HEK293T (cell line): ENCODE data around the gene TMCC2.

Experiments
- BHLHE40 ChIP-seq: fragments of 450-650 bp; IDR thresholded peaks from 2 replicates; pipeline ENCODE4 v1.6.1; 2016; ENCODE audit warnings: mild to moderate bottlenecking, moderate library complexity, borderline replicate concordance
- ELF4 ChIP-seq: fragments of 450-650 bp; IDR thresholded peaks from 2 replicates; pipeline ENCODE4 v1.6.1; 2017; ENCODE audit warnings: antibody characterized with exemption
- FOXA1 ChIP-seq: fragments of 450-650 bp; IDR thresholded peaks from 2 replicates; pipeline ENCODE4 v1.6.1; 2016; ENCODE audit warnings: mild to moderate bottlenecking
- FOXK2 ChIP-seq: fragments of 450-650 bp; IDR thresholded peaks from 2 replicates; pipeline ENCODE4 v1.6.1; 2016; ENCODE audit warnings: mild to moderate bottlenecking
- FOXM1 ChIP-seq: fragments of 450-650 bp; IDR thresholded peaks from 2 replicates; pipeline ENCODE4 v1.6.1; 2017; ENCODE audit warnings: mild to moderate bottlenecking, borderline replicate concordance
- L3MBTL2 ChIP-seq: fragments of 450-650 bp; conservative IDR thresholded peaks from 2 replicates; pipeline ENCODE4 v1.6.1; 2016; ENCODE audit warnings: mild to moderate bottlenecking
- LEF1 ChIP-seq: fragments of 450-650 bp; IDR thresholded peaks from 2 replicates; pipeline ENCODE4 v1.6.1; 2017; ENCODE audit warnings: mild to moderate bottlenecking, borderline replicate concordance
- SUZ12 ChIP-seq: fragments of 450-650 bp; IDR thresholded peaks from 2 replicates; pipeline ENCODE4 v1.6.1; 2016; ENCODE audit warnings: mild to moderate bottlenecking

DNA sequence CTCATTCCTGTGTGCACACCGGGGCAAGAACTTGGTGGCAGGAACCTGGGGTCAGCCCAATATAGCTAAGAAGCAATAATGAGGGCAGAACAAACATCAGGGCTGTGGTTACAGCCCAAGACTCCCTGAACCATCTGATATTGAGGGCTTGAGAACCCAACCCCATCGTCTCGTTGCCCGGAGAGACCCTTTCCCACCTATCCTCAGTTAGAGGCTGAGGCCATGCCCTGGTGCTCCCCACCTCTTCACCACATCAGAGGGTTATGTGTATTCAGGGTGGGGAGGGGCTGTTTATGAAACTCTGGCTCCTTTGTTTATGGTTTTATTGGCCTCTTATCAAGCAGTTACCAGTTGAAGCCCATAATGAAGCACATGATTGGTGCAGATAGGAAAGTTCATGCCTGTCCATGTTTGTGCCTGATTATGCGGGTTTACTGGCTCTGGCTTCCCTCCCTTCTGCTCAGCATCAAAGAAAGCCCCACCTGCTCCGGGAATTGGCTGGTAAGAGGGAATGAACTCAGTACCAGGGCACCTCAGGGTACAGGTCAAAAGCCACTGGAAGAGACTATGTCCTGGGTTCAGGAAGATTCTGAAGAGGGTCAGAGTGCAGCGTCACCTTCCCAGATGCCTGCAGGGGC, 79.3 kb downstream of the TMCC2 start:
- TF ChIP-seq L3MBTL2 (no peak), FOXA1 (no peak), FOXM1 (no peak), FOXK2 (no peak), LEF1 (no peak), ELF4 (no peak), BHLHE40 (no peak), SUZ12 (no peak)
